OCI-LY3 (cell line): ENCODE data around the gene SIK3.

Experiments
- H2AFZ ChIP-seq: fragments of 200-600, 300-600 bp; shearing (Covaris generic); 2 replicates; pipeline ENCODE4 v1.6.0; 2014; ENCODE audit warnings: antibody characterized with exemption, low read depth, low read length
- H3K27ac ChIP-seq: fragments of 200-600, 300-600 bp; sonication (generic); 2 replicates; pipeline ENCODE4 v1.5.1; 2014; ENCODE audit warnings: mild to moderate bottlenecking, low read length, moderate library complexity, mixed read lengths
- H3K27me3 ChIP-seq: fragments of 200-600, 300-600 bp; sonication (generic); 2 replicates; pipeline ENCODE4 v1.6.1; 2014; ENCODE audit warnings: low read depth, low read length, mixed read lengths
- H3K36me3 ChIP-seq: fragments of 200-600, 300-600 bp; sonication (generic); replicated peaks from 2 replicates; pipeline ENCODE3; 2014; ENCODE audit warnings: low read depth, low read length, mixed read lengths
- H3K4me1 ChIP-seq: fragments of 300-600, 200-600 bp; sonication (generic); 2 replicates; pipeline ENCODE4 v1.6.1; 2014; ENCODE audit warnings: low read length, mixed read lengths
- H3K4me2 ChIP-seq: fragments of 200-600, 300-600 bp; sonication (generic); 2 replicates; pipeline ENCODE4 v1.6.1; 2014; ENCODE audit warnings: low read length, mixed read lengths
- H3K4me3 ChIP-seq: fragments of 300-600, 200-600 bp; sonication (generic); 2 replicates; pipeline ENCODE4 v1.5.1; 2014; ENCODE audit warnings: antibody characterized with exemption, mild to moderate bottlenecking, low read length, moderate library complexity
- H3K79me2 ChIP-seq: fragments of 300-600, 200-600 bp; shearing (Covaris generic); 2 replicates; pipeline ENCODE4 v1.6.1; 2014; ENCODE audit warnings: mild to moderate bottlenecking, low read length, mixed read lengths
- H3K9ac ChIP-seq: fragments of 300-600, 200-600 bp; shearing (Covaris generic); 2 replicates; pipeline ENCODE4 v1.6.0; 2014; ENCODE audit warnings: mild to moderate bottlenecking, low read length, moderate library complexity
- H3K9me3 ChIP-seq: fragments of 200-600, 300-600 bp; shearing (Covaris generic); 2 replicates; pipeline ENCODE4 v1.6.1; 2014; ENCODE audit warnings: low read length, mixed read lengths; ENCODE audit not compliant: insufficient read depth
- H4K20me1 ChIP-seq: fragments of 200-600, 300-600 bp; sonication (generic); 2 replicates; pipeline ENCODE4 v1.6.1; 2016; ENCODE audit warnings: low read length, mixed read lengths; ENCODE audit not compliant: insufficient read depth
- CTCF ChIP-seq: fragments of 200-600, 300-600 bp; sonication (generic); IDR thresholded peaks from 2 replicates; pipeline ENCODE4 v1.5.1; 2014; ENCODE audit warnings: antibody characterized with exemption, low read length, low read depth
- EZH2phosphoT487 ChIP-seq: fragments of 200-600 bp; shearing (Covaris generic); IDR thresholded peaks from 2 replicates; pipeline ENCODE4 v1.6.1; 2018; ENCODE audit warnings: antibody characterized with exemption, mixed run types, low read depth

Gene SIK3

GRCh38 chr11:116911976-116912734 lies 186.1 kb downstream of the SIK3 start:
- Histone ChIP-seq H3K27me3 (no peaks in the 10 kb centered on the region), H3K27ac (no peak overlapping the region), H3K4me3 (no peak overlapping the region), H3K36me3 (no peaks in the 10 kb centered on the region), H3K9me3 (no peaks in the 10 kb centered on the region), H3K4me2 (no peak overlapping the region), H3K4me1 (peaks cover 7% of the 10 kb centered on the region), H3K9ac (no peak overlapping the region), H4K20me1 (no peaks in the 10 kb centered on the region), H3K79me2 (peaks cover 3% of the 10 kb centered on the region; the same call in 1 of the 2 replicates), H2AFZ (no peak overlapping the region)
- TF ChIP-seq CTCF (no peak), EZH2phosphoT487 (no peak)

GRCh38 chr11:116910847-116911246 lies 187.4 kb downstream of the SIK3 start:
- H3K36me3 ChIP-seq, result no peaks in the 10 kb centered on the region
- H3K4me2 ChIP-seq, result no peak overlapping the region
- H3K27ac ChIP-seq, result no peak overlapping the region
- no peaks in the 10 kb centered on the region for H3K9me3 ChIP-seq
- TF ChIP-seq EZH2phosphoT487 (no peak), CTCF (no peak)
- no peaks in the 10 kb centered on the region for H3K27me3 ChIP-seq
- H2AFZ ChIP-seq, result no peak overlapping the region
- no peak overlapping the region for H3K9ac ChIP-seq
- no peak overlapping the region for H3K4me3 ChIP-seq
- peaks cover 7% of the 10 kb centered on the region for H3K4me1 ChIP-seq
- H3K79me2 ChIP-seq, result peaks cover 3% of the 10 kb centered on the region; the same call in 1 of the 2 replicates
- H4K20me1 ChIP-seq, result no peaks in the 10 kb centered on the region

- no peaks in the 10 kb centered on the region for H3K27me3 ChIP-seq
- H3K9ac ChIP-seq, result no peak overlapping the region
- no peak overlapping the region for H3K4me3 ChIP-seq
- H4K20me1 ChIP-seq, result no peaks in the 10 kb centered on the region
- peaks cover 3% of the 10 kb centered on the region; the same call in 1 of the 2 replicates for H3K79me2 ChIP-seq
- H3K9me3 ChIP-seq, result no peaks in the 10 kb centered on the region
- no peak overlapping the region for H3K27ac ChIP-seq
- no peaks in the 10 kb centered on the region for H3K36me3 ChIP-seq
- TF ChIP-seq CTCF, result no peak
- no peak for TF ChIP-seq EZH2phosphoT487
- H3K4me2 ChIP-seq, result no peak overlapping the region
- H2AFZ ChIP-seq, result no peak overlapping the region
- H3K4me1 ChIP-seq, result peaks cover 7% of the 10 kb centered on the region
These were observed 187.8 kb downstream of the SIK3 start for GRCh38 chr11:116910378-116910777.

GRCh38 chr11:116909245-116909644 lies 189.0 kb downstream of the SIK3 start:
- H3K9ac ChIP-seq, result no peak overlapping the region

More at GRCh38 chr11:116909245-116909644, 189.0 kb downstream of the SIK3 start:
- peaks cover 7% of the 10 kb centered on the region for H3K4me1 ChIP-seq
- H3K36me3 ChIP-seq, result no peaks in the 10 kb centered on the region
- peaks cover 3% of the 10 kb centered on the region; the same call in 1 of the 2 replicates for H3K79me2 ChIP-seq
- no peaks in the 10 kb centered on the region for H4K20me1 ChIP-seq
- no peaks in the 10 kb centered on the region for H3K9me3 ChIP-seq
- H3K4me2 ChIP-seq, result no peak overlapping the region
- no peak overlapping the region for H2AFZ ChIP-seq
- H3K27ac ChIP-seq, result no peak overlapping the region
- no peak for TF ChIP-seq EZH2phosphoT487
- TF ChIP-seq CTCF, result no peak
- no peaks in the 10 kb centered on the region for H3K27me3 ChIP-seq
- H3K4me3 ChIP-seq, result no peak overlapping the region
